GM18520 (cell line): ENCODE results near the gene SLC35F3.

Experiments used
- ATAC-seq: cut with Tn5 transposase; IDR thresholded peaks from one replicate; pipeline ENCODE4 v1.9.1; 2021; ENCODE audit not compliant: unreplicated experiment

Gene SLC35F3

DNA sequence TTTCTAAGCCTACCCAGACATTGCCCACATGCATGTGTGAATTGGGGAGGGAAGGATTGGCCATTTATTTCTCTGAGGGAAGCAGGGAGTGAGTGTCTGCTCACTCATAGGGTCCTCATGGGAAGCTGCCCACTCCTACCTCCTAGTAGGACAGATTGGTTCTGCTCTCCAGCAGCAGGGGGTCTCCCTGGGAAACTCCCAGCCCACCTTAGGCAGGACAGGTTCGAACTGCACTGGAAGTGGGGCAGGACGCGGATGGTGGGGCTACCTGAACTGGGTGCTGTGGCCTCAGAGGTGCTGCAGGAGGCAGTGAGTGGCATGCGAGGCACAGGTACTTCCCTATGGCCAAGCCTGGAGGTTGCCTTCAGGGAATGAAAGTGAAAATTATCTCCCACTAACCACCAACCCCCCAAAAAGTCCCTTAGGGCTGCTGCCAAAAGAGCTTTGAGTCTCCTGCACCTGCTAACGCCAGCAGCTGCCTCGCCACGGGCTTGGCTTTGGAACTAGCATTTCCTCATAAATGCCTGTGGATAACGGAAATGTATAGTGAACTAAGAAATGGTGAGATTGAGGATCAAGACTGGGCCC is 311.7 kb downstream of the SLC35F3 start:
- no peak for ATAC-seq

DNA sequence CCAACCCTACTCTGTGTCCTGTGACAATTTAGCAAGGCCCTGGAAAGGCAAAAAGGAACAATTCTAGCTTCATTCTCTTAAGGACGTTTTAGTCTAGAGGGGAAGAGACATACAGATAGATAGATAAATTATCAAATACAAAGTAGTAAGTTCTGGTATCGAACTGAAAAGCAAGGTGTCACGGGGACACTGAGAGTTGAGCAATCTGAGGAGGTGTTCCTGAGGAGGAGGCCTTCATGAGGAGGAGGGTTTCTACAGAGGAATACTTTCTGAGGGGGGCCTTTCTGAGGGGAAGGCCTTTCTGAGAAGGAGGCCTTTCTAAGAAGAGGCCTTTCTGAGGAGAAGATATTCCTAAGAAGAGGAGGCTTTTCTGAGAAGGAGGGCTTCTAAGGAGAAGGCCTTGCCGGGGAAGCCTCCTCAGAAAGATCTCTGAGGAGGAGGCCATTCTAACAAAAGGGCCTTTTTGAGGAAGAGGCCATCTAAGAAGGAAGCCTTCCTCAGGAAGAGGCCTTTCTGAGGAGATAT is 312.9 kb downstream of the SLC35F3 start:
- ATAC-seq = no peak

DNA sequence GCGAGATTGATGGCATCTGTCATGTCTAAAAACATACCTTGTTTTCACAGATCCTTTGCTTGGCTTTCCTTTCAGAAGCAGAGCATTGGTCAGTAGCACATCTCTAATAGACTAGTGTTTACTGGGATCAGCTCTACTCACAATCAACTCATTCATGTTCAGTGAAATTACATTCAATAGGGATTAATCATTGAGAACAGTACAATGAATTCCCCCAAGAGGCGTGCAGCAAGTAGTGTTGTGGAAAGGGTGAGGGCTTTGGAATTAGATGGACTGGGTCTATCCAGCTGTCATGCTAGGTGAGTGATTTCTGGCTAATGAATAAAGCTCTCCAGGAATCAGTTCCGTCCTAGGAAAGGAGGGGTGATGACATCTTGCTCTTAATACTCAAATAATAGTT is 313.6 kb downstream of the SLC35F3 start:
- no peak for ATAC-seq

DNA sequence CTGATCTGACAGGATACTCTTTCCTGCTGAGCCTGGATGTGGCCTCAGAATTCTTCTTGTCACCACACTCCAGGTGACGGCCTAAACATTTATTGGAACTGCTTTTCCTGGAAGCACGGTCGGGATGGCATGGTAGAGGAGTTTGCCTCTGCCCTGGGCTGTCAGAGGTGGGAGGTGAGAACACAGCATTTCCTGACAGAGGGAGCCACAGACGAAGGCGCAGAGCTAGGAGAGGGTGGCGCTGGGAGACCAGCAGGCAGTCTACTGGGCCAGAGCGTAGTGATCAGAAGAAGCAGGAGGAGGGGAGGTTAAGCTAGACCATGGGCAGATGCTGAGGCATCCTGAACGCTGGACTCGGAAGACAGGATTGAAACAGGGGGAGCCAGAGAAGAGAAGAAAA is 315.2 kb downstream of the SLC35F3 start:
- ATAC-seq = no peak

DNA sequence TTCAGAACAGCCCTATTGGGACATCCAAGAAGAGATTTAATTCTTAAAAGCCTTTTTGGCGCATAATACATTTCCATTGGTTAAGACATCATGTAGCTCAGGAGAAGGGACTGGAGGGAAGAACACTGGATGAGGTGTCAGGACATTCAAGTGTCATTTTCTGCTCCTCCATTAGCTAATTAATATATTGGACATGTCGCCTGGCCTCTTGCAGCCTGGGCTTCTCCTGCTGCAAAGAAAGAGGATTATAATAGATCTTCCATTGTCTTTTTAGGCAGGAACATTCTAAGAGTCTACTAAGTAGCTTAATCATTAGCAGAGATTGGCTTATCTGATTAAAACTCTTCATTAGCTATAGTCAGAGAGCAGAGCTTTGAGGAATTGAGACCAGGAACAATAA is 317.1 kb downstream of the SLC35F3 start:
- no peak for ATAC-seq

DNA sequence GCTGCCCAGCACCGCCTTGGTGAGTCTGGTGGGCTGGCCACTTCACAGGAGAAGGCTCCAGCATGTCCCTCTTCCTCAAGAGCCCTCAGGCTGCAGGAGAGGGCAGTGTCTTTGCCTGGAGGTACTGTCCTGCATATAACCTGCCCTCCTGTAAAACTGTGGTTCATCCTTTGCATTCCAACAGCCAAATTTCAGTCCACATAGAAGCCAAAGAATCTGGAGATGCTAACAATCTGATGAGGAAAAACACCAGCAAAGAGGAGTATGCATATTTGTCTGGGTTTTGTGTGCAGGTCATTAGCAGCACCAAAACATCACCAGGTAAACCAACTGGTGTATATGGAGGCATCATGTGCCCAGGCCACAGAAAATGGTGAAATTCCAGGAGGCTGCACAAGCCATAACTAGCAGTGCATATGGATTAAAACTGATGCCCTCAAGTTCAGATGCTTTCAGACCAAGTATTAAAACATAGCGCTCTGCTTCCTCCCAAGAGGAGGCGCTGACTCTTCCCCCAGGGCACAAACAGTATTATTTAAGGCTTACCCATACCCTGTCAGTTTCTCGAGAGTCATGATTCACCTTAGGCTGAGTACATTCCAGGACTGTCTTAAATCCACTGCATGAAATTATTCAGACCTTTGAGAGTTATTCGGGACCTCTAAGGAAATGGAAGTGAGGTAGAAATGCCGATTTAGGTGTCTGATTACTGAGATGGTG is 318.2 kb downstream of the SLC35F3 start:
- no peak for ATAC-seq

DNA sequence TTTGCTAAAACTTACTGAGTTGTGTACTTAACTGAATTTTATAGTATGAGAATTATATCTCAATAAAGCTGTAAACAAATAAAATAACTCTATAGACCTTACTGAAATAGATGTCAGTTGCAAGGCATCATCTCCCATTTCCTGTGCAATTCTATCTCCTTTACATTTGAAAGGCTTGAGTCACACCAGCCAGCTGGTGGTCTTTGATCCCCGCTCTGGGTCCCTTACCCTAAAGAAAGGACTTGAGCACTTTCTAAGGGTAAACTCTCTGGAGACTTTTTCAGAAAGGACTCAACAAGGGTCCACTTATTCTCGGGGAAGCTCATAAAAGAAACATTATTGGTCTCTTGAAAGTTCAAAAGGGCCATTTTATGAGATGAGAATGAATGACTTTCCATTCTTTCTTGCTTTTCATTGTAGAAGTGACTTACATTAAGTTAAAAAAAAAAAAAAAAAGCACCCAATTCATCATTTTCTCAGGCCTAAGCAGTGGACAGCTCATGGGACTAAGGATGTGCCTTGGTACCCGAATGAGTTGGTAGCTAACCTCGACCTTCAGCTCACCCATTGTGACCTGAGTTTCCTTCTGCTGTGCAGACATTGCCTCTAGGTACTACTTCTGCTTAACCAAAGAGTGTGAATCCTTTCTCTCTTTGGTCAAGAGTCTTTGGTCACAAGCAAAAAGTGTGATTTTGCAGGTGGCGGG is 321.8 kb downstream of the SLC35F3 start:
- no peak for ATAC-seq

DNA sequence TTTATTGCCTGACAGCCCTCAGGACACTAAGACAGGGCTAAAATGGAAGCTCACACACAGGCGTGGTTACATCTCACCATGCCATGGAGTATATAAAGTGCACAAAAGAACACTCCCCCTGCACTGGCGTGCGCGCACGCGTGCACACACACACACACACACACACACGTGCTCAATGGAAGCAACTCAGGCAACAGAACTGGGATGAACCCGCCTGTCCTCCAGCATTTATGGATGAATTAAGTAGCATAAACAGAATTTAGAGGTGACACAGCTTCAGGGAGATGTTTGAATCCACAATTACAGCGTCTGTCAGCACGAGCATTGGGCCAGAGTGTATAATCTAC is 322.3 kb downstream of the SLC35F3 start:
- no peak for ATAC-seq

DNA sequence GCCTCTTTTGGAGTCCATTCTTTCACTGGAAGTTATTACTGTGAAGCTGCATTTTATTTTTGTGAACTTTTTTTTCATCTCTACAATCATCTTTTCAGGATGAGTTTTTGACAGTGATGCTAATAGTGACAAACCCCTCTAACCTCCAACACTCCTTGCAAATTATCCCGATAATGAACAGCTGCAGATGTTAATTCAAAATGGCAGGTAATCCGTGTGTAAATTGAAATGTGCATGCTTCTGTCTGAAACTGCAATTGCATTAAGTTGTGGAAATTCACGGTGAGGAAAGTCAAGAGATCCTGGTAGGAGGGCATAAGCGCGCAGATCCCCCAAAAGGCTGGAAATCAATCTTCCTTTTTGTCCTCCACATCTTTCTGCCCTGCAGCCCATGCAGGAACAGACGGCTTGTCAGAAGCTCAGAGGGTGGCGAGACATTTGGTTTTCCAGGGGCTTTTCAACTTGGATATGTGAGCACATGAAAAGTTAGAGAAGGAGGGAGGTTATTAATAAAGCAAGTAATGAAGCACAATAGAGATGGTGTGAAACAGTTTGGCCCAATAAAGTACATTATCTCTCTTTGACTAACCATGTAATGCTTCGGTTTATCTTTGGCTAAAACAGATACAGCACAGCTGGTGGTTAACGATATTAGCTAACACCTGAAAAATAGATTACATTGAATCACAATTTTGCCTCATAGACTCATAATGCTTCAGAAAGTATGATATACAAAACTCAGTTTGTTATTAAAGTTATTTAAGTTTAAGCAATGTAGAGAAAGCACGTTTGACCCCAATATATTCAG is 325.3 kb downstream of the SLC35F3 start:
- ATAC-seq = no peak

DNA sequence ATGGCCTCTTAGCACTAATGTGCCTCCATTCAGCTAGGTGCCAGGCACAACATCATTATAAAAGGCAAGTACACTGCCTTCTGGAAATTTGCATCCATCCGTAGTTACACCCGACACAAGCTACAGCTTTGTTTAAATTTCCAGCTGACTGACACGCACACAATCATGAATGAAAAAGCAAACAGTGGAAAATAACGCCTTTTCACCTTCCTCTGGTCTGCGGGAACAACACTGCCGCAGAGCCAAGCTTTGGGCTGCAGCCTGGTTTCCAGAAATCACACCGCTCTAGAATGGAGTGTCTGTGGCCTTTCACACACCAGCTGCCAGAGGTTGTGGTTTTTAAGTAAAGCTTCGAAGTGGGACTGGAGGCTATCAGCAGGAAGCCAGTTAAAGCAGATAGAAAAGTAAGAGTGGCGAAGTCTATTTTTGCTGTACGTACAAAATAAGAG is 326.0 kb downstream of the SLC35F3 start:
- no peak for ATAC-seq

DNA sequence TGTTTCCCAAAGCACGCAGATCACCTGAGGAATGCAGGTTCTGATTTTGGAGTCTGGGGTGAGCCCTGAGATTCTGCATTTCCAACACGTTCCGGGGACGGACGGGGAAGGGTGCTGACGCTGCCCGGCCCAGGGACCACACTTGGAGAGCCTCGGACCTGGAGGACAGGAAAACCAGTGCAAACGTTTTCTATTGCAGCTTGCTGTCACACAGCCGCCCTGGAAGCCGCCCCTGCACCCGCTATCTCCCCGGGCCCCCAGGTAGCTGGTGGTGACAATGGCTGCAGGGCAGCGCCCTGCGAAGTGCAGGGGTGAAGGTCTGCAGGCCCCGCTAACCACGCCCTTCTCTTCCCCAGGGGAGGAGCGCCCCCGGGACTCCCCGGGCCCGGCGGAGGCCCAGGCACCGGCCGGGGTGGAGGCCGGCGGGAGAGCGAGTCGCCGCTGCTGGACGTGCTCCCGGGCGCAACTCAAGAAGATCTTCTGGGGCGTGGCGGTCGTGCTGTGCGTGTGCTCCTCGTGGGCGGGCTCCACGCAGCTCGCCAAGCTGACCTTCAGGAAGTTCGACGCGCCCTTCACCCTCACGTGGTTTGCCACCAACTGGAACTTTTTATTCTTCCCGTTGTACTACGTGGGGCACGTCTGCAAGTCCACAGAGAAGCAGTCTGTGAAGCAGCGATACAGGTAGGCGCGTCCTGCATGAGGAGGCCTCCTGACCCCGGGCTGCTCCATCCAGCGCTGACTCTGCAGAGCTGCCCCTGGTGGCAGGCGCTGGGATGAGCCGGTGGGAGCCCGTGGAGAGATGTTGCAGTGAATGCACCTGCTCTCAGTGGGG is 326.8 kb downstream of the SLC35F3 start:
- ATAC-seq = no peak

DNA sequence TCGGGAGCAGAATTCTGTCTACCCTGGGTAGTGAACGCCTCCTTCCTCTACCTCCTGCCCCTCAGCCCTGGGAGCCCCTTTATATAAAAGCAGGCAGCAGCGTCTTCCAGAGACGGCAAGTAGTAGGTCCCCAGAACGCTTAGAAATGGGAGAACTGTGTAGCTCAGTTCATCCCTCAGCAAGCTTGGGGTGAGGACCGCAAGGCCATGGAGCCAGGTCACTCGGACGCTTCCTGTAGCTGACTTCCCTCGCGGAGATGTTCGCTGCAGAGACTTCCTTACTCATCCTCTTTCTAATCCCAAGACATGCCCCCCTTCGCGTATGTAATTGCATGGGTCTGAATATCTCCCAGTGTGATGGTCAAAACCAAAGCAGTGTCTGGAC is 327.4 kb downstream of the SLC35F3 start:
- ATAC-seq = no peak

DNA sequence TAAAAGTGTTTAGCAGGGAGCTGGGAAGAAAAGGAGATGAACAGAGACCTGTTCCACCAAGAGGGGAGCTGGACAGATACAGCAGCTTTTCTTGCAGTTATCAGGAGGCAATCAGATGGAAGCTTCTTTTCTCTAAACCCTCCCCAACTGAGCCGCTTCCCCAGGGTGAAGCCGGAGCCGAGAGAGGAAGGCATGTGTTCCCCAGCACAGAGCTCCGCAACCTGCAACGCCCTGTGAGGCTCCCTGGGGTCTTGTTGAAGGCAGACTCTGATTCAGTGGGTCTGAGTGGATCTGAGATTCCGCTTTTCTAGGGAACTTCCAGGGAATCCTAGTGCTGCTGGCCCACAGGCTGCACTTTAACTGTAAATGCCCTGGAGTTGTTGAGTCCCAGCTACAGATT is 329.7 kb downstream of the SLC35F3 start:
- ATAC-seq = no peak

DNA sequence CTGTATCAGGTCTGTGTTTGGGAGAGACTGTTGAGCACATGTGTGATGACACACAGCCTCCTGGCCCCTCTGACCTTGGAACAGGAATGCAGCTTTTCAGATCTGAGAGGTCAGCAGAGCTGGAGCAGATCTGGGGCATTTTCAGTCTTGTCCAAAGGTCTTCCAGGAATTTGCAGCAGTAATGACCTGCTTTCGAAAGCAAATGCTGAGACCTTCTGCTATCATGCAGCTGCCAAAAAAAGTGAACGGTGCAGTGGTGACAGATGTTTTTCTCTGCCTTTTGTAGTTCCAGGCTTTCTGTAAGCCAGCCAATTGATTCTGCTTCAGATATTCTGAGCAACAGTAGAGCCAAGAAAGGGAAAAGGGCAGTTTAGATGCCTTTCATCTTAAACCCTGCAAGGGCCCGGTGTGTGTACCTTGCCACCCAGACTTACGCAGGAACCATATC is 331.0 kb downstream of the SLC35F3 start:
- ATAC-seq = no peak

DNA sequence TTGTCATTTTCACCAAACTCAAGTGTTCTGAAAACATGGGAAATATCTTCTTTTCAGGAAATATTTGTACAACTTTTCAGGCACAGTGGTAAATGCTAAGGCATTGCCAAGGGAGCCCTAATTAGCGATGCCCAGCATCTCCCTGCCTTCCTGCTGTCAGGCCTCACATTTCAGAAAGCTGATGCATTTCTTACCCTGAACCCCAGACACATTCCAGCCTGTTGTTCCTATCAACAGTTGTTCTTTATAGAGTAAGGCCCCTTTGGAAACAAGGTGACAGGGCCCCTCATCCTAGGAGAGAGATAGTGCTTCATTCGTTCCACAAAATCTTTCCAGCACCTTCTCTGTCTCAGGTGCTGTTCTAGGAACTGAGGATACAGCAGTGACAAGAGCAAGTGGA is 332.9 kb downstream of the SLC35F3 start:
- no peak for ATAC-seq

DNA sequence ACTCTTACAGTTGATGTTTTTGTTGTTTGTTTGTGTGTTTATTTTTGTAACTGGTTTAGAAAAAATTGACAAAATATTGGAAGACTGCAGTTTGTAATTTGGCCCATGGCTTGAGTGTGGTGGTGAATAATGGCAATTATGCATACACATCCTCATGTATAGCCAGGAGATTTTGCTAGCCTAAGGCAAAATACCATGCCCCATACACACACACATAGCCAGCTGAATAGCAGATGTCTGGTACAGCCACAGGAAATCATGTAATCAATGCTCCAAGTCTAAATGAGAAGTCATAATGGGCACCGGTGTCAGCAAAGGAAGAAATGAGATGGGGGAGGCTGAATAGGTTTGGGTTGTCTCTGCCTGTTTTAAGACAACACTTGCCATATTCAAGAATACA is 333.6 kb downstream of the SLC35F3 start:
- ATAC-seq = no peak

DNA sequence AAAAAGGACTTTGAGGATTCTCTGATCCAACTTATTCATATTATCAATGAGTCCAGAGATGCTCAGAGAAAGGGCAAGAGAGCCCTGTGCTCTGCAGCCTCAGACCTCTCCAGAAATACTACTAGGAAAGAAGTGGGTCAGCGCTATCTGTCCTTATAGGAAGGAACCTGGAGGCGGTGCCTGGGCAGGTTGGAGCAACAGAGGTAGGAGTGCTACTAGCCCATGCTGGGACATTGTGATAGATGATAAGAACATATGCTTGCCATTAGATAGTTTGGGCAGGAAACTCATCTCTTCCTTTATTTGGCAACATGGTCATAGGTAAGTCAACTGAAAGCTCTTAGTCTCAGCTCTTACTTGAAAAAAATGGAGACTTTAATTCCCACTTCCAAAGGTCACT is 335.0 kb downstream of the SLC35F3 start:
- ATAC-seq = no peak

DNA sequence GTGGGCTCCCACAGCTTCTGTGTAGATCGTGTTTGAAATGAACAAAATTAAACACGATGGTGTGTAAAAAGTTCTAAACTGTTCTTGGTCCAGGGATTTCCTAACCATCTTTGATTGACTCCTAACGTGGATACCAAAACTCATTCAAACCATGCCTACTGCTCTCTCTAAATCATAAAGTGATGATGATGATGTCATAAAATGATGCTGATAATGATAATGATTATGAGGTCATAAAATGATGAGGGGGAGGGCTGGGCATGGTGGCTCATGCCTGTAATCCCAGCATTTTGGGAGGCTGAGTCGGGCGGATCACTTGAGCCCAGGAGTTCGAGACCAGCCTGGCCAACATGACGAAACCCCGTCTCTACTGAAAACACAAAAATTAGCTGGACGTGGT is 335.5 kb downstream of the SLC35F3 start:
- ATAC-seq = no peak

DNA sequence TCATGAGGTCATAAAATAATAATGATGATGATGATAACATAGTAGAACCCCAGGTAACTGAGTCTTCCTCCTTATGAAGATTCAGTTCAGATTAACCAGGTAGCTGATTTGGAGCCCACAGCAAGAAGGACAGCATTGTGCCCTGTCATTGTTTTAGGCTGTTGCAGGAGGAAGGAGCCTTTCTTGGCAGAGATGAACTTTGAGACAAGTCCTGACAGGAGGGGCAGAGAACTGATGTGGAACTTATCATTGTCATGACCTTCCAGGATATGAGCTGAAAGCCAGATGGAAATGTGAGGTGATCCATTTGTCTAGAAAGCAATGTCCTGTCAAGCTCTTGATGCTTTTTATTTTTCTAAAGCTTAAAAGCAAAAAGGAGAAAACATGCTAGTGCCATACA is 336.2 kb downstream of the SLC35F3 start:
- ATAC-seq = no peak

DNA sequence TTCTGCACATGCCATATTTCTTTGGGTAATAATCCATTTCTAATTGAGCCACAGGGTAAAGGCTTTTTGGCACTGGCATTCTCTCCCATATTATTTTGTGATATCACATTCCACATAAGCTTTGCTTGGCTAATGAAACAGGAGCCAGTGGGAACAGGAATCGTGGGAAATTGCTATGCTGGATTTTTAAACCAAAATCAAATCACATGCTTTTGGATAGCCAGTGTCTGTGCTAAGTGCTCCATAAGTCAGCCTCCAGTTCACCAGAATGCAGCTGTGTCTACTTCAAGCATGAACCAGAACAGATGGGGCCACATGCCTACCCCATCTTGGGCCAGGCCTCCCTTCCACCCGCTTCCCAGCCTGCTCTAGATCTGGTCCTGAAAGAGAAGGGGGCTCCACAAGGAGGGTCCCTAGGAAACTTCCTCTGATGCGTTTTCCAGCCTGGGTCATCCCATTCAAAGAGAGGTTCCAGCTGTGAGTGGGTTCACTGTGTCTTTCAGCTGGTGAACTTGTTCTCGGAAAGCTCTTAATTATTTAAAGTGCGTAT is 337.5 kb downstream of the SLC35F3 start:
- ATAC-seq = no peak
